AG04450 (cell line): ENCODE measurements around the gene RNU1-2. TPM values are rescaled to one million over a fixed set of nuclear protein-coding genes. Genes with fewer than 3 reads are reported as not detected.
"Not testable (repeated sequence)": the region's sequence is repeated elsewhere in the genome, so short reads cannot be mapped to it uniquely, and the experiment has no call there.

Source experiments
- CTCF ChIA-PET: fragments of 300-600, 350-600 bp; formaldehyde crosslinking; extraction: SDS; loops from one replicate; lab custom pipeline; 2022; ENCODE audit warnings: antibody characterized with exemption, inconsistent platforms; lab: Charles Lee
- POLR2A ChIA-PET: fragments of 350-600 bp; formaldehyde crosslinking; extraction: SDS; loops from one replicate; lab custom pipeline; 2021; ENCODE audit warnings: antibody characterized with exemption, inconsistent platforms; lab: Yijun Ruan, JAX
- DNase-seq: peaks from one replicate; pipeline ENCODE4 v3.0.0-alpha.2; 2011; ENCODE audit warnings: low read depth, low spot score
- H3K27ac ChIP-seq: one replicate; pipeline ENCODE4 v1.5.1; 2012; ENCODE audit warnings: low read depth, low read length, control low read depth
- H3K27me3 ChIP-seq: one replicate; pipeline ENCODE4 v1.6.0; 2012; ENCODE audit warnings: low read length; ENCODE audit not compliant: control insufficient read depth, insufficient read depth
- H3K4me3 ChIP-seq: 2 replicates; pipeline ENCODE4 v1.5.1; 2011; ENCODE audit warnings: mild to moderate bottlenecking, low read depth, low read length, control low read depth
- H3K9me3 ChIP-seq: 2 replicates; pipeline ENCODE4 v1.5.1; 2012; ENCODE audit warnings: low read length; ENCODE audit not compliant: control insufficient read depth, insufficient read depth
- polyA plus RNA-seq: library from polyadenylated mRNA; depleted of rRNA; stranded (reverse); fragments of >200 nt; gene quantifications from 2 replicates; pipeline ENCODE4 v1.2.3, GENCODE V29; 2011
- TF ChIP-seq, protein P1 (sequence below): IDR thresholded peaks from 2 replicates; pipeline ENCODE4 v1.5.1; 2011; ENCODE audit warnings: low read depth, low read length, control low read depth, inconsistent platforms

The RNU1-2 gene
- polyA plus RNA-seq, 1 experiment, result not detected

DNA sequence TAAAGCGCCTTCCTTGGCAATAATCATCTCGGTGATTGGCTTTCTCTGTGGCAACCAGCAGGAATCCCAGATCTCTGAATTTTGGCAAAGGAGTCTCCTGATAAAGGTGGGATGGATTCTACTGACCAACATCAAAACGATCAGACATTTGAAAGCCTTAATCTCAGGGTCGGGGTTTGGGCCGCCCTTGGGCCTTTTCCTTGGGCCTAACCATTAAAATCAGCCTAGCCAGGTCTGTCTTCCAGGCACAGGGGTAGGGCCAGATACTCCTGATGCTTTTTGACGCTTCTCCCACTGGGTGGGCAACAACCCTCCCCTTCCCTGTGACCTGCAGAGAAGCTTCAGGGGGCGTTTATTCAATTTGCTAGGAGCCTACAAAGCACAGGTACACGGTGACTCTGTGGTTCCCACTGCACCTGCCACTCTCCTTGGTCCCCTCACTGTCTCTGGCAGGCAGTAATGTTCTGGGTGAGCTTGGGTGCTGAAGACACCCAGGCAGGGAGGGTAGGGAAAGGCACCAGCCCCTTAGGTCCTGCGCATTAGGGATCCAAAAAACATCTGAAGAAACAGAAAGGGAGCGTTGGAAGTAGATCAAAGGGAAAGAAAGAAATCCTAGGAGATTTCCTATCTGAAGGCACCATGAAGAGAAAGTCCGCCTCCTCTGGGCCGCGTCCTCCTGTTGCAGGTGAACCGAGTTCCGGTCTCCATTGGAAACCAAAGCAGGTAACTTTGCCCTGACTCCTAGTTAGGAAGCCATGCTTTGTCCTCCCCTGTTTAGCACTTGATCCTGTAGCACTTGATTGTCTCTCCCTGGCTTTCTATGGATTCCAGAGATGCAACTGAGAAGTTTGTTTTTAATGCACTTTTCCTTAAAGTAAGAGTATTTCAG lies 12.3 kb downstream of the RNU1-2 start:
- Histone ChIP-seq H3K9me3 (peaks cover 3% of the 10 kb centered on the region; the same call in 1 of the 2 replicates), H3K27ac (no peak overlapping the region), H3K4me3 (no peak overlapping the region), H3K27me3 (no peaks in the 10 kb centered on the region)
- TF ChIP-seq, protein P1, sequence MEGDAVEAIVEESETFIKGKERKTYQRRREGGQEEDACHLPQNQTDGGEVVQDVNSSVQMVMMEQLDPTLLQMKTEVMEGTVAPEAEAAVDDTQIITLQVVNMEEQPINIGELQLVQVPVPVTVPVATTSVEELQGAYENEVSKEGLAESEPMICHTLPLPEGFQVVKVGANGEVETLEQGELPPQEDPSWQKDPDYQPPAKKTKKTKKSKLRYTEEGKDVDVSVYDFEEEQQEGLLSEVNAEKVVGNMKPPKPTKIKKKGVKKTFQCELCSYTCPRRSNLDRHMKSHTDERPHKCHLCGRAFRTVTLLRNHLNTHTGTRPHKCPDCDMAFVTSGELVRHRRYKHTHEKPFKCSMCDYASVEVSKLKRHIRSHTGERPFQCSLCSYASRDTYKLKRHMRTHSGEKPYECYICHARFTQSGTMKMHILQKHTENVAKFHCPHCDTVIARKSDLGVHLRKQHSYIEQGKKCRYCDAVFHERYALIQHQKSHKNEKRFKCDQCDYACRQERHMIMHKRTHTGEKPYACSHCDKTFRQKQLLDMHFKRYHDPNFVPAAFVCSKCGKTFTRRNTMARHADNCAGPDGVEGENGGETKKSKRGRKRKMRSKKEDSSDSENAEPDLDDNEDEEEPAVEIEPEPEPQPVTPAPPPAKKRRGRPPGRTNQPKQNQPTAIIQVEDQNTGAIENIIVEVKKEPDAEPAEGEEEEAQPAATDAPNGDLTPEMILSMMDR, result no peak
- DNase-seq, result no peak
- ChIA-PET POLR2A (no interaction called here), CTCF (no interaction called here)

DNA sequence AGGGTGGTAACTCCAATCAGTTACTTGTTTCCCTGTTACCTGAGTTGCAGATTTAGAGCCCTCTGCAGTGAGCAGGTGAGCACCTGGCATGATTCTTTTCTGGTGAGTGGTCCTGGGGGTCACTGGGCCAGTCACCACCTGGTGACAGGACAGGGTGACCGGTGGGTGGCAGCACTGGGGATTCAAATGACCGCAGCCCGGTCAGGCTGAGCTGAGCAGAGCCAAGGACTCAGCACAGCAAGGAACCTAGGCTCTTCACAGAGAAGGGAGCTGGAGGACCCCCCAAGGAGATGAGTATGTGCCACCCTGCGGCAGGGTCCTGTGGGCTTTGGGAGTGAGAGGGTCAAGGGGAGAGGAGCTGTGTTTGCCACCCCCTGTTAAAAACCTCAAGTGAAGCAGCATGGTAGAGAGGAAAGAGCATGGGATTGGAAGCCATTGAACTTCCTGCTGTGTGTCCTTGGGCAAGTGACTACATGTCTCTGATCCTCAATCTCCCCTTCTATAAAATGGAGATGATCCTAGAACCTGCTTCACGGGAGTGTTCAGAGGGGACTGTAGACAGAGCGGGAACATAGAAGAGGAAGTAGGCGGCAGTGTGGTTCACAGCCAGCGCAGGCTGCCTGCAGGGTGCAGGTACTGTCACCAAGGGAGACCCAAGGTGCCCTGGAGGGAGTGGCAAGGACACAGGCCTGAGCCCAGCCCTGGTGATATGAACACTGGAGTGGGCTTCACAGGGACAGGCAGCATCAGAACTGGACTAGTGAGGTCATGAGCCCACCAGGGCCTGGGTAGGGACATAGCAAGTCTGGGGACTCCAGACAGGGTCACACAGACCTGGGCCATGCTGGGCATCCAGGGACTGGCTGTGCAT lies 16.3 kb downstream of the RNU1-2 start:
- H3K9me3 ChIP-seq, H3K27me3 ChIP-seq, H3K4me3 ChIP-seq, H3K27ac ChIP-seq, DNase-seq, CTCF ChIA-PET: not testable (repeated sequence)
- POLR2A ChIA-PET, result interaction anchor here (0.6 kb wide), 1 partner anchor 25 kb away, joined by 5 read pairs; no protein-coding TSS in a partner anchor

DNA sequence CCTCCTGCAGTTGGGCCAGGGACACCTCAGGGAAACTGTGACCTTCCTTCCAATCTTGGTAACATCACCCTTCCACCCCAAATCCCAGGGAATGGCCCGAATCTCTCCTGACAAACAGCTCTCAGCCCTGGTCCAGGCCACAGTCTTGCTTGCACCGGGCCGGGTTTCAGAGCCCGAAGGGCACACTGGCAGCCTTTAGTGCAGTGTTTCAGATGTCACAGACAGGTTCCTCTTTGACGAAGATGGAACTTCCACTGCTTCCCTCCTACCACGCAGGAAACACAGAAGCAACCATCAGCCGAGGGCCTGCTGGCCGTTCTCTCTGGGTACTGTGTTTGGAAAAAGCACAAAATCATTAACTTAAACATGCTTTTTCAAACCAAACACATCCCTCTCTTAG lies 17.0 kb downstream of the RNU1-2 start:
- H3K4me3 ChIP-seq, H3K9me3 ChIP-seq, H3K27me3 ChIP-seq, CTCF ChIA-PET, DNase-seq, POLR2A ChIA-PET, H3K27ac ChIP-seq: not testable (repeated sequence)

DNA sequence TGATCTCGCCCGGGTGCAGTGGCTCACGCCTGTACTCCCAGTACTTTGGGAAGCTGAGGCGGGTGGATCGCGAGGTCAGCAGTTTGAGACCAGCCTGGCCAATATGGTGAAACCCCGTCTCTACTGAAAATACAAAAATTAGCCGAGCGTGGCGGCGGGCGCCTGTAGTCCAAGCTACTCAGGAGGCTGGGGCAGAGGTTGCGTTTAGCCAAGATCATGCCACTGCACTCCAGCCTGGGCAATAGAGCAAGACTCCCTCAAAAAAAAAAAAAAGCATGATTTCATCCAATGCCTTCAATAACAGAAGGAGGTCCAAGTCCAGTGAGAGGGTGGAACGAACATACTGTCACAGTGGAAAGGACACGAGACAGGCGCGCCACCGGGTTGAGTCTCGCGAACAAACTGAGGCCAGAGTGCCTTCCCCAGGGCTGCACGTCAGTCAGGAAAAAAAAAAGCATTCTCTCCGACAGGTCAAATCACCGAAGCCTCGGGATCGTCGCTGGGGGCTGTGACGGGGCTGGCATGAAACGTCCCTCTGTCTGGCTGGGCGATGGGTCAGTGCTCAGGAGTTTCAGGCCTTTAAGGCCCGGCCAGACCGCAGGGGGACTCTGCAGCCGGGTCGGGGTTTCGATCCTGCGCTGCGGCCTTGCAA lies 17.5 kb downstream of the RNU1-2 start:
- no peaks in the 10 kb centered on the region for H3K27me3 ChIP-seq
- no peaks in the 10 kb centered on the region for H3K9me3 ChIP-seq
- POLR2A ChIA-PET, result no interaction called here
- H3K4me3 ChIP-seq, result peak overlapping the region; percentile 68
- DNase-seq, result no peak
- no peak overlapping the region for H3K27ac ChIP-seq
- CTCF ChIA-PET, result no interaction called here
- TF ChIP-seq, protein P1, result no peak

DNA sequence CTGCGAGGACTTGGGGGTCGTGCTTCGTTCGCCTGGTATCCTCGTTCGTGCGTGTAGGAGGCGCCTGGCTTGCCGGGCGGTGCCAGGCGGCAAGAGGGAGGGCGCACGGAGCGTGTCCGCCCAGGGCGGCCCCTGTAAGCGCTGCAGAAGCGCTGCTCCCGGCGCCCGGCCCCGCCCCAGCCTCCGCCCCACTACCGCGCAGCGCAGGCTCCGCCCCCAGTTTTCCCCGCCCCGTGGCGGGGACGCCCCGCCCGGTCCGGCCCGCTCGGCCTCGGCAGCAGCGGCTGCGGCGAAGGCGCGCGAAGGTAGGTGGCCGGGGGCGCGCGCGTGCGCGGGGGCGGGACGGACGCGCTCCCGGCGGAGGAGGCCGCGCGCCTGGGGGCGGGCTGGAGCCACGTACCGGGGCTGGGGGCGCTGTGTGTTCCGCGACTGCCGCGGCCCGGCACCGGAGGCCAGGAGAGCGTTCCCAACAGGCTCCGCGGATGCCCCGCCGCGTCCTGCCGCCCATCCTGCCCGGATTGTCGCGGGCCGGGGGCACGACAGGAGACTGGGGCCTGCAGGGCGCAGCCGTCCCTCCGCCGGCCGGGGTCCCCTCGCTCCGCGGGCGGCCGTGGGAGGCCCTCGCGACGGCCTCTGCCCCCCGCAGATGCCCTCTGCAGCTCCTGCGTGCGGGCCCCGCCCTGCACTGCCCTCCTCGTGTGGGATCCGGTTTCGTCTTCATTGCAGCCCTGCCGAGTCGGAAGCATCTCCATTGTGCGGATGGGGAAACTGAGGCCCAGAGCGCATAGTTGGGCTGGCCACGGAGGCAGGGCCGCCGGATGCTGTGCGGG lies 18.3 kb downstream of the RNU1-2 start:
- POLR2A ChIA-PET, result interaction anchor here (0.6 to 0.7 kb wide), 2 partner anchors 414 to 1358 kb away, joined by 3 to 9 read pairs; no protein-coding TSS in a partner anchor
- H3K4me3 ChIP-seq, result peak overlapping the region; percentile 72
- TF ChIP-seq, protein P1, result no peak
- H3K9me3 ChIP-seq, result no peaks in the 10 kb centered on the region
- CTCF ChIA-PET, result interaction anchor here (0.6 to 1.4 kb wide), 2 partner anchors 38 to 89 kb away, joined by 3 to 4 read pairs; no protein-coding TSS in a partner anchor
- no peaks in the 10 kb centered on the region for H3K27me3 ChIP-seq
- peak; percentile 89 for DNase-seq
- H3K27ac ChIP-seq, result no peak overlapping the region

DNA sequence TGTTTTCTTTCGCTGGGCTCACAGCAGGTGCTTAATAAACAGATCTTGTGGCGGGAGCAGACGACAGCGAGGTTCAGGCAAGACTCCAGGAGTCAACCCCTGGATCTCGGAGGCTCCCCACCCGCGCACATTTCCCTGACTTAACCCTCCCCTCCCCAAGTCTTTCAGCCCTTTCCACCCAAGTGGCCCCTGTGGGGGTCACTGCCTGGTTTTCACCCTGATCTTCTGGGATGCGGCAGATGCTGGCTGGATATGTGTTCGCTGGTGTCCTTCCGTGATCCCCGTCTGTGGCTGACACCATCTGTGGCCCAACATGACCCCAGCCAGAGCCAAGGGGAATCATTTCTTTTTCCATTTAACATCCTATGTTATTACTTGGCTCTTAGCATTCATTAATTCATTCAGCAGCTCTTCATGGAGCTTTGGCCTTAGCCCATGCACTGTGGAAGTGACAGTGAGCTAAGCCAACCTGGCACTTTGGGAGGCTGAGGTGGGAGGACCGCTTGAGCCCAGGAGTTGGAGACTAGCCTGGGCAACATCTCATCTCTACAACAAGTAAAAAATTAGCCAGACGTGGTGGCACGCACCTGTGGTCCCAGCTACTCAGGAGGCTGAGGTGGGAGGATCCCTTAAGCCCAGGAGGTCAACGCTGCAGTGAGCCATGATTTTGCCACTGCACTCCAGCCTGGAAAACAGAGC lies 19.3 kb downstream of the RNU1-2 start:
- peak overlapping the region; percentile 72 for H3K4me3 ChIP-seq
- H3K9me3 ChIP-seq, DNase-seq, H3K27me3 ChIP-seq, H3K27ac ChIP-seq: not testable (repeated sequence)
- POLR2A ChIA-PET, result interaction anchor here (0.7 to 1.0 kb wide), 3 partner anchors 34 to 455 kb away, joined by 3 to 6 read pairs (median 4); no protein-coding TSS in a partner anchor
- CTCF ChIA-PET, result interaction anchor here (0.6 to 1.4 kb wide), 4 partner anchors 9 to 88 kb away, joined by 3 to 6 read pairs (median 4); no protein-coding TSS in a partner anchor
